Measurements from ENCODE around the gene ASPHD2. TPM values are rescaled to one million over a fixed set of nuclear protein-coding genes. Genes with fewer than 3 reads are reported as not detected.
A peak's percentile ranks its signal among the peaks of the same experiment; 100 is the strongest.

ASPHD2 gene
- total and polyA plus RNA-seq, 2 of the 13 experiments (the other 11 are each of a cell fraction or from before 2014, with no cell fraction given), result 0.04 TPM

DNA sequence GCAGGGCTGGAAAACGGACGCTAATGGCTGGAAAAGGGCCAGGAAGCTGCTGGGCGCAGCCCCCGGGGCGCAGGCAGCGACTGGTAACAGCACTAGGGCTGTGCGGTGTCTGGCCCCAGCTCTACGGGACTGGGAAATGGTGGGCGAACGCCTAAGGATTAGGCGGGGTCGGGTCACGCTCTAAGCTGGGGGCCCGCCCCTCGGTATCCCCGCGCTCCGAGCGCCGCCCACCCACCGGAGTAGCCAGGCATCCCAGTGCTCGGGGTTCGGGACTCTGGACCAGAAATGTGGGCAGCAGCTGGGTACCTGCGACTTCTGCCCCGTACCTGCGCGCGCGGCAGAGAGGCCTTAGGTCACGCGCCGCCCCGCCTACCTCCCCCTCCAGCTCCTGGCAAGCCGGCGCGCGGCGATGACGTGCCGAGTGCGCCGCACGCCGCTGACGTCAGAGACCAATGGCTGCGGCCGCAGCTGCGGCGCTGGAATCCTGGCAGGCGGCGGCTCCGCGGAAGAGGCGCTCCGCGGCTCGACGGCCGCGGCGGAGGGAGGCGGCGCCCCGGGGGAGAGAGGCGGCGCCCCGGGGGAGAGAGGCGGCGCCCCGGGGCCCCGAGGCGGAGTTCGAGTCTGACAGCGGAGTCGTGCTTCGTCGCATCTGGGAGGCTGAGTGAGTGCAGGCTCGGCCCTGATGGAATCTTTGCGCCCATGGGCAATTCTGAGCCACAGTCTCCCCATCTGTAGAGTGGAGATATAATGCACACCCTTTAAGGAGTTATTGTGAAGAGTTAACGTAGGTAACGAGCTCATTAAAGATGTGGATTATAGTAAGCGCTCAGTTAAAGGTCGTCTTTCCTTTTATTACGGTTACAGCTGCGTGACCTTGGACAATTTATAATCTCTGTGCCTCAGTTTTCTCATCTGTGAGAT lies 54.6 kb downstream of the ASPHD2 start, which contains the start of the genes HPS4 and SRRD (continued):
- 0 out of 2 replicates have a peak, but pooled peaks have one; percentile 26 for TF ChIP-seq TOPORS (CRISPR knock-in tag; IDR thresholded peaks at IDR 0.05)
- TF ChIP-seq SPEN (CRISPR knock-in tag; IDR thresholded peaks at IDR 0.05; ENCODE audit: low read depth), result peak; percentile 96
- 0 out of 2 replicates have a peak, but pooled peaks have one; percentile 36 for TF ChIP-seq TGIF2 (CRISPR knock-in tag; IDR thresholded peaks at IDR 0.05)
- peak; percentile 99 for TF ChIP-seq ZNF629 (CRISPR knock-in tag; conservative IDR thresholded peaks at IDR 0.05)
- TF ChIP-seq, protein P1, sequence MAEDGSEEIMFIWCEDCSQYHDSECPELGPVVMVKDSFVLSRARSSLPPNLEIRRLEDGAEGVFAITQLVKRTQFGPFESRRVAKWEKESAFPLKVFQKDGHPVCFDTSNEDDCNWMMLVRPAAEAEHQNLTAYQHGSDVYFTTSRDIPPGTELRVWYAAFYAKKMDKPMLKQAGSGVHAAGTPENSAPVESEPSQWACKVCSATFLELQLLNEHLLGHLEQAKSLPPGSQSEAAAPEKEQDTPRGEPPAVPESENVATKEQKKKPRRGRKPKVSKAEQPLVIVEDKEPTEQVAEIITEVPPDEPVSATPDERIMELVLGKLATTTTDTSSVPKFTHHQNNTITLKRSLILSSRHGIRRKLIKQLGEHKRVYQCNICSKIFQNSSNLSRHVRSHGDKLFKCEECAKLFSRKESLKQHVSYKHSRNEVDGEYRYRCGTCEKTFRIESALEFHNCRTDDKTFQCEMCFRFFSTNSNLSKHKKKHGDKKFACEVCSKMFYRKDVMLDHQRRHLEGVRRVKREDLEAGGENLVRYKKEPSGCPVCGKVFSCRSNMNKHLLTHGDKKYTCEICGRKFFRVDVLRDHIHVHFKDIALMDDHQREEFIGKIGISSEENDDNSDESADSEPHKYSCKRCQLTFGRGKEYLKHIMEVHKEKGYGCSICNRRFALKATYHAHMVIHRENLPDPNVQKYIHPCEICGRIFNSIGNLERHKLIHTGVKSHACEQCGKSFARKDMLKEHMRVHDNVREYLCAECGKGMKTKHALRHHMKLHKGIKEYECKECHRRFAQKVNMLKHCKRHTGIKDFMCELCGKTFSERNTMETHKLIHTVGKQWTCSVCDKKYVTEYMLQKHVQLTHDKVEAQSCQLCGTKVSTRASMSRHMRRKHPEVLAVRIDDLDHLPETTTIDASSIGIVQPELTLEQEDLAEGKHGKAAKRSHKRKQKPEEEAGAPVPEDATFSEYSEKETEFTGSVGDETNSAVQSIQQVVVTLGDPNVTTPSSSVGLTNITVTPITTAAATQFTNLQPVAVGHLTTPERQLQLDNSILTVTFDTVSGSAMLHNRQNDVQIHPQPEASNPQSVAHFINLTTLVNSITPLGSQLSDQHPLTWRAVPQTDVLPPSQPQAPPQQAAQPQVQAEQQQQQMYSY (CRISPR knock-in tag; IDR thresholded peaks at IDR 0.05), result peak; percentile 48; the same call in 1 of the 2 replicates
- TF ChIP-seq, protein P2, sequence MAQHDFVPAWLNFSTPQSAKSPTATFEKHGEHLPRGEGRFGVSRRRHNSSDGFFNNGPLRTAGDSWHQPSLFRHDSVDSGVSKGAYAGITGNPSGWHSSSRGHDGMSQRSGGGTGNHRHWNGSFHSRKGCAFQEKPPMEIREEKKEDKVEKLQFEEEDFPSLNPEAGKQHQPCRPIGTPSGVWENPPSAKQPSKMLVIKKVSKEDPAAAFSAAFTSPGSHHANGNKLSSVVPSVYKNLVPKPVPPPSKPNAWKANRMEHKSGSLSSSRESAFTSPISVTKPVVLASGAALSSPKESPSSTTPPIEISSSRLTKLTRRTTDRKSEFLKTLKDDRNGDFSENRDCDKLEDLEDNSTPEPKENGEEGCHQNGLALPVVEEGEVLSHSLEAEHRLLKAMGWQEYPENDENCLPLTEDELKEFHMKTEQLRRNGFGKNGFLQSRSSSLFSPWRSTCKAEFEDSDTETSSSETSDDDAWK (CRISPR knock-in tag; IDR thresholded peaks at IDR 0.05), result no peak
- TF ChIP-seq SSRP1 (CRISPR knock-in tag; IDR thresholded peaks at IDR 0.05), result no peak
- TF ChIP-seq TSC22D2 (CRISPR knock-in tag; IDR thresholded peaks at IDR 0.05; ENCODE audit: borderline replicate concordance), result peak; percentile 82; the same call in 1 of the 2 replicates
- TF ChIP-seq KAT2B (IDR thresholded peaks at IDR 0.05; ENCODE audit: borderline replicate concordance, low read depth, low read length), result no peak
- no peak for TF ChIP-seq ZNF20 (CRISPR knock-in tag; IDR thresholded peaks at IDR 0.05)
- peak; percentile 73 for TF ChIP-seq ZNF746 (CRISPR knock-in tag; IDR thresholded peaks at IDR 0.05)
- TF ChIP-seq ZNF292 (CRISPR knock-in tag; IDR thresholded peaks at IDR 0.05; ENCODE audit: borderline replicate concordance, low read depth), result peak; percentile 88
- no peak for TF ChIP-seq ZNF382 (CRISPR knock-in tag; IDR thresholded peaks at IDR 0.05; ENCODE audit: borderline replicate concordance)
- peak; percentile 68; the same call in 1 of the 2 replicates for TF ChIP-seq HIVEP1 (CRISPR knock-in tag; IDR thresholded peaks at IDR 0.05)
- TF ChIP-seq GATAD1 (CRISPR knock-in tag; IDR thresholded peaks at IDR 0.05), result peak; percentile 98
- peak; percentile 73 for TF ChIP-seq ZNF589 (CRISPR knock-in tag; conservative IDR thresholded peaks at IDR 0.05)
- TF ChIP-seq, protein P3, sequence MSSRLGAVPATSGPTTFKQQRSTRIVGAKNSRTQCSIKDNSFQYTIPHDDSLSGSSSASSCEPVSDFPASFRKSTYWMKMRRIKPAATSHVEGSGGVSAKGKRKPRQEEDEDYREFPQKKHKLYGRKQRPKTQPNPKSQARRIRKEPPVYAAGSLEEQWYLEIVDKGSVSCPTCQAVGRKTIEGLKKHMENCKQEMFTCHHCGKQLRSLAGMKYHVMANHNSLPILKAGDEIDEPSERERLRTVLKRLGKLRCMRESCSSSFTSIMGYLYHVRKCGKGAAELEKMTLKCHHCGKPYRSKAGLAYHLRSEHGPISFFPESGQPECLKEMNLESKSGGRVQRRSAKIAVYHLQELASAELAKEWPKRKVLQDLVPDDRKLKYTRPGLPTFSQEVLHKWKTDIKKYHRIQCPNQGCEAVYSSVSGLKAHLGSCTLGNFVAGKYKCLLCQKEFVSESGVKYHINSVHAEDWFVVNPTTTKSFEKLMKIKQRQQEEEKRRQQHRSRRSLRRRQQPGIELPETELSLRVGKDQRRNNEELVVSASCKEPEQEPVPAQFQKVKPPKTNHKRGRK (CRISPR knock-in tag; IDR thresholded peaks at IDR 0.05), result no peak
- TF ChIP-seq NPAS2 (CRISPR knock-in tag; IDR thresholded peaks at IDR 0.05; ENCODE audit: borderline replicate concordance), result no peak
- no peak for TF ChIP-seq LCORL (IDR thresholded peaks at IDR 0.05)
- TF ChIP-seq LCORL (CRISPR knock-in tag; IDR thresholded peaks at IDR 0.05), result 0 out of 2 replicates have a peak, but pooled peaks have one; percentile 74

Measured in HepG2 (cell line).